ENCODE results near the gene GOLIM4.

Gene GOLIM4

GRCh38 chr3:168034152-168034928 is 61.4 kb downstream of the GOLIM4 start:
- Histone ChIP-seq H3K27ac (no peak overlapping the region), H3K4me3 (ENCODE audit: low read depth, low read length) (no peak overlapping the region), H3K27me3 (replicated peaks) (no peaks in the 10 kb centered on the region), H3K36me3 (replicated peaks) (peaks cover 19% of the 10 kb centered on the region)
- no peak for TF ChIP-seq CTCF (IDR thresholded peaks at IDR 0.05; ENCODE audit: low read depth, low read length, missing control alignments)
- in situ Hi-C loops (cut with HindIII; ENCODE audit: low pct_ligation_motif_present, low sequenced_read_pairs), result no loop called here
- peak; percentile 67 for DNase-seq

DNA sequence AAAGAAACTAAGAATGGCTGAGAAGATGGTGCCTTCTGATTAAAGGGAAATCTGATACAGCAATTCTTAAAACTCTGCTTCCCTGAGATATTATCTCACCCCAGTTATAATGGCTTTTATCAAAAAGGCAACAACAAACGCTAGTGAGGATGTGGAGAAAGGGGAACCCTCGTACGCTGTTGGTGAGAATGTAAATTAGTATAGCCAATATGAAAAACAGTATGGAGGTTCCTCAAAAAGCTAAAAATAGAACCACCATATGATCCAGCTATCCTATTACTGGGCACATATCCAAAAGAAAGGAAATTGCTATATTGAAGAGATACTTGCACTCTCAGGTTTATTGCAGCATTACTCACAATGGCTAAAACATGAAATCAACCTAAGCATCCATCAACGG is 65.1 kb downstream of the GOLIM4 start:
- Histone ChIP-seq H3K36me3 (replicated peaks) (peaks cover 23% of the 10 kb centered on the region), H3K27me3 (replicated peaks) (no peaks in the 10 kb centered on the region), H3K4me3 (ENCODE audit: low read depth, low read length) (no peak overlapping the region), H3K27ac (no peak overlapping the region)
- DNase-seq, result no peak
- in situ Hi-C loops (cut with HindIII; ENCODE audit: low pct_ligation_motif_present, low sequenced_read_pairs), result no loop called here
- TF ChIP-seq CTCF (IDR thresholded peaks at IDR 0.05; ENCODE audit: low read depth, low read length, missing control alignments), result no peak

DNA sequence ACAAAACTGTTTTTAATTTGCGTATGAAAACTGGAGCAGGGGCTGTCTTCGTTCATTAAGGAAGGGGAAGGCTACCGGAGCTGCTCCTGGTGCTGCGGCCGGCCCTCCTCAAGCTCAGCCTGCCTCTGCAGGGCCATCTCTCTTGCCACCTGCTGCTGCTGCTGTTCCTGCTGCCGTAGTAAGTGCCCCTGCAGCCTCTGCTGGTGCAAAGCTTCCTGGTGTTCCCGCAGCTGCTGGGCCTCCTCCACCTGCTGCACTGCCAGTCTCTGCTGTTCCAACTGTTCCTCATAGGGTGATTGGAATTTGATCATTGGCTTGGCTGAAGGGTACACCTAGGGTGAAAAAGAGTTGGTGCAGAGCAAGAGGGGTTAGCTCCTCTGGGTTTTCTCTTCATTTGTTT is 66.0 kb downstream of the GOLIM4 start:
- Histone ChIP-seq H3K4me3 (ENCODE audit: low read depth, low read length) (no peak overlapping the region), H3K27me3 (replicated peaks) (no peaks in the 10 kb centered on the region), H3K36me3 (replicated peaks) (peaks cover 23% of the 10 kb centered on the region), H3K27ac (no peak overlapping the region)
- in situ Hi-C loops (cut with HindIII; ENCODE audit: low pct_ligation_motif_present, low sequenced_read_pairs), result no loop called here
- DNase-seq, result no peak
- TF ChIP-seq CTCF (IDR thresholded peaks at IDR 0.05; ENCODE audit: low read depth, low read length, missing control alignments), result no peak

DNA sequence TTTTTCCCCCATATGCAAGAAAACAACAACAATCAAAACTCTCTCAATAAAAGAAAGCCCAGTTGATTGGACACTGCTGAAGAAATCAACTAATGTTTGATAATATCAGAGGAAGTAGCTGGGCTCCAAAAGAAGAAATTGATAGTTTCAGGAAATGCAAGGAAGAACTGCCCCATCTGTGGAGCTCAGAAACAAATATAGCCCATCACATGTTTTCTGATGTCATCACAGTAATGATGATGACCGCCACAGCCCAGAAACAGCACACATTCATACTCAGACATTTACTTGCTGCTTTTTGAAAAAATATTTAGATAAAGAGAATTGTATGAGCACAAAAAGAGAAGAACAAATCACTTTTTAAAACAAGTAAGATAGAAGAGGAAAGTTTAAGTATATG is 67.6 kb downstream of the GOLIM4 start:
- H3K4me3 ChIP-seq (ENCODE audit: low read depth, low read length), result no peak overlapping the region
- H3K36me3 ChIP-seq (replicated peaks), result peaks cover 30% of the 10 kb centered on the region
- in situ Hi-C loops (cut with HindIII; ENCODE audit: low pct_ligation_motif_present, low sequenced_read_pairs), result no loop called here
- no peaks in the 10 kb centered on the region for H3K27me3 ChIP-seq (replicated peaks)
- TF ChIP-seq CTCF (IDR thresholded peaks at IDR 0.05; ENCODE audit: low read depth, low read length, missing control alignments), result no peak
- DNase-seq, result no peak
- no peak overlapping the region for H3K27ac ChIP-seq

DNA sequence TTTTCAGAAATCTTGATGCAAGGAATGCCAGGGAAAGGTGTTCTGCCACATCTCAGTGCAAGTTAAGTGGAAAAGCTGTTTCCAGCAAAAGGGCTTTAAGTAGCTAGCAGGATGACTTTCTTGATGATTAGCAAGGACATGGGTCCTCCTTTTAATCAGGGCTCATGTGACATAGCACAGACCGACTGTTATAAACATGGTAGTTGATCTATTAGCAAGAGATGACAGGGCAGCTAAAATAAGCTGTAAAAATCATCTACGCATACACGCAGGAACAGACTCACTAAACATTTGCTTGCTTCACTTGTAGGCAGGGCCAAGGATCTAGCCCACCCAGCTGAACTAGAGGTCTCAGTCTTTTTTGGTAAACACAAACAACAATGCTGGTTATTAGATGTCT is 69.0 kb downstream of the GOLIM4 start:
- in situ Hi-C loops (cut with HindIII; ENCODE audit: low pct_ligation_motif_present, low sequenced_read_pairs), result no loop called here
- no peak for DNase-seq
- no peak for TF ChIP-seq CTCF (IDR thresholded peaks at IDR 0.05; ENCODE audit: low read depth, low read length, missing control alignments)
- Histone ChIP-seq H3K27ac (no peak overlapping the region), H3K27me3 (replicated peaks) (no peaks in the 10 kb centered on the region), H3K4me3 (ENCODE audit: low read depth, low read length) (no peak overlapping the region), H3K36me3 (replicated peaks) (peaks cover 24% of the 10 kb centered on the region)

DNA sequence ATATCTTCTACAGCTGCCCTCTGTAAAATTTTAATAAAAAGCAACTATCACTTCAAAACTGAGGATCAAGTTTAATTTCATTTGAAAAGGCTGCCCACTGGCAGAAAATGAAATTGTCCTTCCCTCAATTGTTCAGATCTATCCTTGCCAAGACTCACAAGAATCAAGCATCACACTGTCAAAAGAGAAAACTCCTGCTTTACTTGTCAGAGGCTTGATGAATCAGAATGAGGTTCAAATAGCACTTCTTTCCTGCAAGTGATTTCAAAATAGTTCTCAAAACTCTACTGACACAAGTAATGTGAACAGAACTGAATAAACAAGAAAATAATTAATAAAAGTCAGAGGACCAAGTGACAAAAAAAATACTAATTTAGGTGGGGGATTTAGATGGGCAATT is 70.6 kb downstream of the GOLIM4 start:
- Histone ChIP-seq H3K27me3 (replicated peaks) (no peaks in the 10 kb centered on the region), H3K4me3 (ENCODE audit: low read depth, low read length) (no peak overlapping the region), H3K36me3 (replicated peaks) (peaks cover 24% of the 10 kb centered on the region), H3K27ac (peak overlapping the region; percentile 56)
- in situ Hi-C loops (cut with HindIII; ENCODE audit: low pct_ligation_motif_present, low sequenced_read_pairs), result no loop called here
- TF ChIP-seq CTCF (IDR thresholded peaks at IDR 0.05; ENCODE audit: low read depth, low read length, missing control alignments), result no peak
- DNase-seq, result no peak

All from brain microvascular endothelial cell (primary cell).